NCI-H1092 (cell line): Measurements from ENCODE around the gene ADCY4.
"Not testable (repeated sequence)": the region's sequence is repeated elsewhere in the genome, so short reads cannot be mapped to it uniquely, and the experiment has no call there.

Source experiments
- DNase-seq: peaks from one replicate; lab custom pipeline; 2025; lab: John Stamatoyannopoulos, UW

ADCY4 gene

DNA sequence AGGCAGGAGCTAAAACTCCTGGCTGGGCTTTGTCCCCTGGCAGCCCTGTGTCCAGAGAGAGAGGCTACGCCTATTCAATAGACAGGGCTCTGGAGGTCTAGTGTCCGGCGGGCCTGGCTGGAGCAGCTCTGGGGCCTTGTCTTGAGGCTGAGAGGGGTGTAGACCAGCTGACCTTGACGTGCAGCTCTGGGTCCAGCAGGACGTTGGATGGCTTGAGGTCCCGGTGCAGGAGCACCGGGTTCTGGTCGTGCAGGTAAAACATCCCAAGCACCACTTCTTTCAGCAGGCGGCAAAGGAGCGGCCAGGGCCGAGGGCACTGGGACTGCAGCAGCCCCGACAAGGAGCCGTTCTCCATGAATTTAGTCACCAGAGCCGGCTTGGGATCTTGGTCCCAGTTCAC is 4.0 kb upstream of the ADCY4 start:
- no peak for DNase-seq

DNA sequence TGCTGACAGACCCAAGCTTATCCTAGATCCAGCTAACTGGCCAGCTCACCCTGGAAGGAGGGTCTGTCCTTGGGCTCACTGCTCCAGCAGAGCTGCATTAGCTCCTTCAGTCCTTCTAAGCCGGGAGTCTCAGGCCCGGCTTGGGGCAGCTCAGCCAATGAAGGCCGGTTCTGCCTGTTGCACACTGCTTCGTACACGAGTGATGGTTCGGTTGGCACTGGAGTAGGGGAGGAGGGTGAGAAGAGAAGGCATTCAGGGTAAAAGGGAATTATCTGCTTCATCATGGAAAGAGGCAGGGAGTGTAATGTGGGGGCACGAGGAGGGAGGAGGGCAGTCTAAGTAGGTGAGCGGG is 2.9 kb upstream of the ADCY4 start:
- no peak for DNase-seq

DNA sequence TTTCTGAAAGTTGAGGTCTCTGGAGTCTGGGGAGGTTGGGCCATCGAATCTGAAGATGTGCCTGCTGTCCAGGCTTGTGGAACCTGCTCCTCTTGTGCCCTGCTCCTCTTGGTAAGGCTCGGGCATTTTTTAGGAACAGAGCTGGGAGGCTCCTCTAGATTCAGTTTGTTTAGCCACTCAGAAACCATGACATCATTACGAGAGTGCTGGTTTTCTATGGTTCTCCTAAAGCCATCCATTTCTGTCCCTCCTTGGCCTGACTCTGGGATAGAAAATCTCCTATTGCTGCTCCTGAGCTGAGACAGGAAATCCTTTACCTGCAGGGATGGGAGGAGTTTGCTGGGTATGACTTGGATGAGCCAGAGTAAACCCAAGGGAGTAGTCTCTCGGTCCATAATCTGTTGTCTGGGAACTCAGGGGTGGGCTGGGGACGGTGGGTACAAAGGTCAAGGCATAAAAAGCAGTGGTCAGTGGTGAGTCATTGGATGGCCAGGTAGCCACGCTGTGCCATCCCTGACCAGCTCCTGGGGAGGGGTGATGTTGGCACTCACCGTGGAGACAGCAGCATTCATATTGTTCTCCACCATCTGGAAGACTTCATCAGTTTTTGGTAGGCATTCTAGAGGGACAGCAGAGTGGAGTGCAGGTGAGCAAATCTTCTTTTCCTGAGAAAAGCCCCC is 2.4 kb upstream of the ADCY4 start:
- DNase-seq = no peak

DNA sequence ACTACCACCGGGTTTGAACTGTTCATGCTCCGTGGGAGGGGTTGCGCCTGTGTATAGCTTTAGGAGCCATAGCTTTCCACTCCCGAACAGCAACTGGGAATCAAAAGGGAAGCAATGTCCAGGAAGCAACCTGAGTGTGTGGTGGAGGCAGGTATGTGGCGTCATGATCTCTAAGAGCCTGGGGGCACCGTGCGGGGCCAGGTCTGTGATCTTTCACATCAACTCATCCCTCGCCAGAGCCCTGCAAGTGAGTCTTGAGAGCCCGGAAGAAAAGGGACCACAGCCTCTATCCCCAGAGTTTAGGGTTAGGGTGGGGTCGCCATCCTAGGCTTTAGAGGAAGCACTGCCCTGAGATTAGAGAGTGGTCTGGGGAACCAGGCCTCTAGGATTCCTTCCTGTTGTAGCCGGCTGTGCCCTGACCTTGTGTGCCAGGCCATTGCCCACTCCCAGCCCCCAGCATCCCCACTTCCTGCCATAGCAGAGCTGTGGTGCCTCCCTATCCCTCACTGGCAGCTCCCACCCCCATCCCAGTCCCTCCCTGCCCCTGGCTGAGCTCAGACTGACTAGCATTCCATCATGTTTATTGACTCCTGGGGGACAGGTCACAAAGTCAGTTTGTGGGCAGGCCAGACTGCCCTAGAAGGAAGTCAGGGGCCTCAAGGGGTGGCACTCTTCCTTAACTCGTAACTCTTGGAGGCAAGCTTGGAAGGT is 745 bp upstream of the ADCY4 start:
- DNase-seq = no peak

DNA sequence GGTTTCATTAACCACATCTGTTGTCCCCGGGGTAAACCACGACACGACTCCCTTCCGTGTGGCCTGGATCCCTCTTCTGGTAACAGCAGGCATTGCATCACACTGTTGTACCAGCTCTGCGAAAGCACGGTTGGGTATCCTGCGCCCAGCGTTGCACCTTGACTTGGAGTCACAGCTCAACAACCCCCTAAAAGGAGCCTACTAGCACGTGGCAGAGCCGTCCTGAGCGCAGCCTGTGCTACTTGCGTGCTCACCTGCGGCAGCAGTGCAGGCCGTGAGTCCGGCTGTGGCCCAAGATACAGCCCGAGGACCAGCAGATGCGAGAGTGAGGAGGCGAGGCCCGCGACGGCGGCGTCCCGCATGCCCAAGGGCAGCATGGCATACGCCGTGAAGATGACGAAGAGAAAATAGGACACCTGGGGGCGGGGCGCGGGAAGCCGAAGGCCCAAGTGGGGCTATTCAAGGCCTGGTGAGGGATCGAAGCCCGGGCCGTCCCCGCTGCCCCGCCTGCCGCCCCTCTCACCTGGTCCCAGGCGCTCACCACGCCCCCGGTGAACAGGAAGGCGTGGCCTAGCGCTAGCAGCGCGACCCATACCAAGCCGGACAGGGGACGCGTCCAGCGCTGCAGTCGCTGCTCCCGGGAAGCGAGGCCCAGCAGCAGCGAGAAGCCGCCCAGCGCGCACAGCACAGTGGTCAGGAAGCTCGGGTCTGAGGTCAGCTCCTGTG is 2.4 kb downstream of the ADCY4 start:
- DNase-seq = peak; percentile 27

DNA sequence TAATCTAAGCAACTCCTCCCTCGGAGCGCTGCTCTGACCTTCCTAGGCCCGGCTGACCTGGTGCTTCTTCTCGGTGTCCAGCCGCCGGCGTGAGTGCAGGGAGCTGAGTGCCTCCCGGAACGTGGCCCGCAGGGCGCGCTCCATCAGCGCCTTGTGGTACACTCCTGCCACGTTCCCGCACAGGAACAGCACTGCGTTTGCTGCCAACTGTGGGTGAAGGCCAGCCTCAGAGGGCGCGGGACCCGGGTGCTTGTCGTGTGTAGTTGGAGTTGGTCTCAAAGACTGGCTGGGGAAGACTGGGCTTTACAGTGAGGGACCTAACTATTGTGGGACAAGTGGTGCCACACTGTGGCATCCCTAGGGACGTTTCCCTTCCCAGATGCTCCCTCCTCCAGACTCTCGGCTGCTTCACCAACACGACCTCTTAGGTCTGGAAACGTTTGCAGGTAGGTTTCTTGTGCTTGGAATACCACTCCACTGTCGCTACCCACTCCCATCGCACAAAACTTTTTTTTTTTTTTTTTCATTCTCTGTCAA is 3.1 kb downstream of the ADCY4 start:
- no peak for DNase-seq

DNA sequence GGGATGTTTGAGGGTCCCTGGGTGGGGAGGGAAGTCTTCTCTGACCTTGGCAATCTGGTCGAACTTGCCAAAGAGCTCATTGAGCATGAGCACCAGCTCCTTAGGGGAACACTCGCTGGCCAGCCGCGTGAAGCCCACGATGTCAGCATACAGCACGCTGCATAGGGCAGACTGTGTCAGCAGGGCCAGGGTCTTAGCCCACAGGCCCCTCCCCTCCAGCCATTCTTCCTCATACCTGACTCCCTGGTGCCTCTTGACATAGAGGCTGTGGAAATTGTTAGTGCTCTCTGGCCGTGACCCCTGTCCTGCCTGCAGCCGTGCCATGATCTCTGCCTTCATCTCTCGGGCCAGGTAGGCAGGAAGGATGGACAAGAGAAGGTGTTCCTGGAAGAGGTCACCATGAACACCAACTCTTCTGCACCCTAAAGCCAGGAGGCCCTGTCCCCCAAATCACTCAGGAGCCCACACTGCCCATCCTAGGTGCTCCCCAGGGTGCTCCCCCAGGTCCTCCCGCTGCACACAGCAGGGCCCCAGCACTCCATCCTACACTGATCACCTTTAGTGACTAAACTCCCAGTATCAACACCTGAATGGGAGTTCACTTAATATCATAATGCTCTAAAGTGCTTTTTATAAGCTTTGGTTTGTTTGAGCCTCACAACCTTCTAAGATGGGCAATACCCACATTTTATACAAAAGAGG is 3.7 kb downstream of the ADCY4 start:
- no peak for DNase-seq

DNA sequence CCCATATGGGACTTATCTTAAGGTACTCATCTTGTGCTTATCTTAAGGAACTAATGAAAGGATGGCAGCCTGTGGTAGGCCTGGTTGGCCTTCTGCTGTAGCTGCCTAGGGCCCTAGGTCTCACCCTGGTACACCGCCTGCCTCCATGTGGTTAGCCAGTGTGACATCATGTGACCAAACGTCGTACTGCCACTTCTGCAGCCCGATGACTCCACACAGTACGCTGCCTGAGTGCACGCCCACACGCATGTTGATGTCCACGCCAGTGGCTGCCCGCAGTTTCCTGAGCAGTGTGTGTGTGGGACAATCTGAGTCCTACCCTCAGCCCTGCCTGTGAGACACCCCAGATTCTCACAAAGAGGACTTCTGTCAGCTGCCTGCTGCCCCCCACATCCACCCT is 5.1 kb downstream of the ADCY4 start:
- DNase-seq = no peak

DNA sequence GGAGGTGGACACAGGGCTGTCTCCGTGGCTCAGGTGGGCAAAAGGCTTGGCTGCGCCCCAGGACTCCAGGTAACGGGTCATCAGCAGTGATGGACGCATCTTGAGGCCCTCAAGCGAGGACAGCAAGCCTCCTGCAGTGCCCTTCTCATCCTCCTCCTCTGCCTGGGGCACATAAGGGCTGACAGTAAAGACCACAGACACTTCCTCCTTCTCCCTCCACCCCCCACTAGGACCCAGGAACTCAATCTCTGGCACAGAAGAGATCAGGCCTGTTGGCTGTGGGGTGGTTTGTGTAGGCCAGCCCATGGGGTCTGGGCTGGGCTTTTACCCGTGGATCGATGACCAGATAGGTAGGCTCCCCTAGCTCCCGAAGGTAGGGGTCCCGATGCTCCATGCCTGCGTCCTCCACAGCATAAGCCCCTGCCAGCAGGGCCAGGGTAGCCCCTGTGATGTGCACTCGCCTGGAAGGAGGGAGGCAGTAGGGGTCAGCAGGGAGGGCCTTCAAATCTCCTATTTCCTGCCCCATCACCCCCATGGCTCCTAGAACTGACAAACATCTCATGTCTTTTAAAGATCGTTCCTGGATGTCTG is 5.7 kb downstream of the ADCY4 start:
- DNase-seq = no peak

DNA sequence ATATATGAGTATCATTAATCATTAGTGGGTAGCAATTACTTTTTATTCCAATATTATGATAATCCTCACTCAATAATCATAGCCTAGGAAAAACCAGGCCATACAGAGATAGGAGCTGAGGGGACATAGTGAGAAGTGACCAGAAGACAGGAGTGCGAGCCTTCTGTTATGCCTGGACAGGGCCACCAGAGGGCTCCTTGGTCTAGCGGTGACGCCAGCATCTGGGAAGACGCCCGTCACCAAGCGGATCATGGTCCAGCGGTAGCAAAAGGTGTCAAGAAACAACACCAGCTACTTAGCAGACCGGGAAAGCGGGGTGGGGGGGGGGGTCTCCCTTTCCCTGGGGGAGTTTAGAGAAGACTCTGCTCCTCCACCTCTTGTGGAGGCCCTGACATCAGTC is 7.0 kb downstream of the ADCY4 start:
- not testable (repeated sequence) for DNase-seq

DNA sequence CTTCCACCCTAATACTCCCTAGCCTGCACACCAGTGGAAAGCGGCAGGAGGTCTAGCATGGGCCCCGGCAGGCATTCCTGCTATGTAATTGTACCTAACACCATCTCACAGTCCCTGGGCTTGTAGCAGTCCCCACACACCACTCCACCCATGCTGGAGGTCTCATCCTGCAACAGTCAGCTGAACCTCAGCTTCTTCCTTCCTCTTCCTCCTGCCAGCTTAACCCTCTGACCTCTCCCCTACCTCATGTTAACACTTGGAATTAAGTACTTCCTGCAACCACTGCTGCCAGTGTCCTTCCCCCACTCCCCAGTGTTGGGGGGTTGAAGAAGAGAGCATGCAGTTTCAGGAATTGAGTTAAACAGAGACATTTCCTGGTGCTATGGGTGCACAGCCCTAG is 7.6 kb downstream of the ADCY4 start:
- no peak for DNase-seq

DNA sequence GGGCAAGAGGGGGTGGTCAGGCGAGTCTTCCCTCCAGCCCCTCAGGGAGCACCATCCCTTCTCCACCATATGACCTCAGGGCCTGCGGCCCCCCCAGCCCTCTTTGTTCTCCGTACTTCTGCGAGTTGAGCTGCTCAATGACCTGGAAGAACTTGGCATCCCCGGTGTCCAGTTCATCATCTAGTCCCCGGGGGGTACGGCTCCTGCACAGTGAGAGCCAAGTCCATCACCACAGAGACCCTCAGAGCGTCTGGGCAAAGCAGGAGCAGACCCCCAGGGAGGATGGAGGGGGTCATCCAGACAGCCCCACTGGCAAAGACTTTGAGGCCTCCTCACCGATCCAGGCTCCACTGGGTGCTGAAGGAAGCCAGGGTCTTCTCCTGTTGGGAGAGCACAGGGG is 8.9 kb downstream of the ADCY4 start:
- DNase-seq = no peak

DNA sequence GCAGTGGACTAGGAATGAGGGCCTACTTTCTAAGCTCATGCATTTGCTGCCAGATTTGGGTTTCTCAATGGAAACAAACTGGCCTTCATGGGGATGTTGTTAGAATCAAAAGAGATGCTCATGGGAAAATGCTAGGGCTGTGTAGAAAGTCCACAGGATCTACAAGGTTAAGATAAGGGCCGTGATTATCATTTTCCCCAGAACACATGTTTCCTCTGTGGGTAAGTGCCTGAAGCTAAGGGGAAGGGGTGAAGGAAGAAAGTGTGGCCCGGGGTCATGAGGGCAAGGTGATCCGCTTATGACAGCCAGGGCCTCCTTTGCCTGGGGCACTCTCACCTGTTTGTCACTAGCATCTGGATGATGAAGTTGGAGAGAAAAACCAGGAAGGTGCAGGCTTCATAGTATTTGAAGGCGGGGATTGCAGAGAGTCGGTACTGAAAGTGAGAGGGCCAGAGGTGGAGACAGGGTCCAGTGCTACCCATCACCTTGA is 9.8 kb downstream of the ADCY4 start:
- DNase-seq = no peak

DNA sequence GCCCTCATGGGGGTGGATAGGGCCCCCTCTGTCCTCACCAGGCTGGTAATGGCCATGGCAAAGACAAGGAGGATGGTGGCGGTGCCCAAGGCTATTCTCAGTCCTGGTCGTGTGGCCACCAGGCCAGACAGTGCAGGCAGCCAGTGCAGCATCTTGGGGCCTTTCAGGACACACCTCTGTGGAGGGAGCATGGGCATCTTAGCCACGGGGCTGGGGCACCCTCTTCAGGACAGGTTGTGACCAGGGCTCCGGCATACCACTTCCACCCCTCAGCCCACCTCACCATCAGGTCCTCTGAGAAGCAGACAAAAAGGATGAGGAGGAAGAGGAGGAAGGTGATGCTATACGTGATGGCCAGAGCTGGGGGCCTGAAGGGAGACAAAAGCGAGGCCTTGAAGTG is 10.8 kb downstream of the ADCY4 start:
- DNase-seq = no peak

DNA sequence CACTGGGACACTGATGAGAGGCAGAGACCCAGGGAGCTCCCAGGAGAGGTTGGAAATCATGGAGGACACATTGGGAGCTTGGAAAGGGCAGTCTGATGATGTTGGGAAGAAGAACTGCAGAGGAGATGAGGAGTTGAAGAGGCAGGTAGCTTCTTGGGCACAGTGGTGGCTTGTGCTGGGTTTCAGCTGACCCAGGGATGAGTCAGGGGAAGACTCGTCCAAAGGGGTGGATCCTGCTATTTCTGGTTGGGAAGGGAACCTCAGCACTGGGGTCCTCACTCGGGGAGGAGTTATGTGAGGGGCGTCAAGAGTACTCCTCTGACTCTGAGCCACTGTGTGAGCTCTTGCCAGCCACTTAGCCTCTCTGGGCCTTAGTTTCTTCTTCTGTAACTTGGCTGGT is 11.5 kb downstream of the ADCY4 start:
- no peak for DNase-seq

DNA sequence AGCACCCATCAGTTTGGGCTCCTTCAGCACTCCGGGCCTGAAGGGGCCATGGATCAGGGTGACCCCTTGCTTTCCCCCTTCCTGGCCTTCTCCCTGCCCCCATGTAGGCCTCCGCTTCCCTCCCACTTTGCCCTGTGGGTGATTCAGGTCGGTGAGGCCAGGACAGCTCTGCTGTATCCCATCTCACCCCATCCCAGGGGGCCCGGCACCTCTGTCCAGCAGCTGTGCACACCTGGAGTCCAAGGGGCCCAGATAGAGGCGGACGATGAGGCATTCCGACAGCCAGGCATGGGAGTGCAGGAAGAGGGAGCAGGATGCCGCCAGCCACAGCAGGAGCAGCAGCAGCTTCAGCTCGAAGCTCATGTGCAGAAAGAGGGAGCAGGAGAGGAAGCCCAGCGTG is 12.2 kb downstream of the ADCY4 start:
- DNase-seq = no peak

DNA sequence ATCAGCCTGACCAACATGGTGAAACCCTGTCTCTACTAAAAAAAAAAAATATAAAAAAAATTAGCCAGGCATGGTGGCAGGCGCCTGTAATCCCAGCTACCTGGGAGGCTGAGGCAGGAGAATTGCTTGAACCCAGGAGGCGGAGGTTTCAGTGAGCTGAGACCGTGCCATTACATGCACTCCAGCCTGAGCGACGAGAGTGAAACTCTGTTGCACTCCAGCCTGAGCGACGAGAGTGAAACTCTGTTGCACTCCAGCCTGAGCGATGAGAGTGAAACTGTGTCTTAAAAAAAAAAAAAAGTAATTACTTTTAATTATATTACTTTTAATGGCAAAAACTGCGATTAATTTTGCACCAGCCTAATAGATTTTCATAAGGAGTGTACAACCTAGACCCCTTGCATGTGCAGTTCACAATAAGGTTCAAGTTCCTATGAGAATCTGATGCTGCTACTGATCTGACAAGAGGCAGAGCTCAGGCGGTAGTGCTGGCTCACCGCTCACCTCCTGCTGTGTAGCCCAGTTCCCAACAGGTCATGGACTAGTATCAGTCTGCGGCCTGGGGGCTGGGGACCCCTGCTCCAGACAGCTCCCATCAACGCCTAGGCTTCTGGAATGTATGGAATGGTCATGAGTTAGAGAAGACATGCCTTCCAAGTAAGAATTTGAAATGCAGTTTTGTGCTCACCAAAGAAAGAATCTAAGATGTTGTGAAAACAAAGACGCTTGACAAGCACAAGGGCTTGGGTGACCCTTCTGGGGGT is 13.5 kb downstream of the ADCY4 start:
- no peak for DNase-seq

DNA sequence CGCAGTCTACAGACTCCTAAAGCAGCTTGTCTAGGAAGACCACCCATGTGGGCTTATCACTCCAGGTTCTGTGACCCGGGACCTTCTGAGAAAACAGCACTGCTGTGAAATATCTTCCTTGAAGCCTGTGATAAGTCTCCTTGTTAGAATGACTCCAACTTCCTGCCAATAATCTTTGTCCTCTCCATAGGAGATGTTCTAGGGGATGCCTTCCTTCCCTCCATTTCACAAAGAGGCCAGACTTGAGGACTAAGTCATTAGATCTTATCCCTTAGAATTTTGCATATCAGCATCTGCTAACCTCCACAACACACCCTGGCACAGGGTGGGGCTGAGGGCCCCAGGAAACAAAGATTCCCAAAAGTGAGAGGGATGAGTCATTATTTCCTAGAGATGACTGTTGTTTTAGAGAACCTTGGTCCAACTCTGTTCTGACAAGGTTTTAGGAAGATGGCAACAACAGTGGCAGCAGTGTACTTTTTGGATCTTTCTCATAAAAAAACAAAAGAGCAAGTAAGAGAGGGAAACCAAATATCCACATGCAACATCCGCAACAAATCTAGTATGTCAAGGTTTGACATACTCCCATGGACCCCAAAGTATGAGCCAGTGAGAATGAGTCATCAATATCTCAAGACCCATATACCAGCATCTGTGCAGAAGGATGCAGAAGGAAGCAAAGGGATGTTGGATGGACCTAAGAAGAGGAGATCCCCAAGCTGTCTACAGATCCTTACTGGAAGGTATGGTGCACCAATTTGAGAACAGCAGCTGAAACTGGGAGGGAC is 17.5 kb downstream of the ADCY4 start:
- DNase-seq = no peak

DNA sequence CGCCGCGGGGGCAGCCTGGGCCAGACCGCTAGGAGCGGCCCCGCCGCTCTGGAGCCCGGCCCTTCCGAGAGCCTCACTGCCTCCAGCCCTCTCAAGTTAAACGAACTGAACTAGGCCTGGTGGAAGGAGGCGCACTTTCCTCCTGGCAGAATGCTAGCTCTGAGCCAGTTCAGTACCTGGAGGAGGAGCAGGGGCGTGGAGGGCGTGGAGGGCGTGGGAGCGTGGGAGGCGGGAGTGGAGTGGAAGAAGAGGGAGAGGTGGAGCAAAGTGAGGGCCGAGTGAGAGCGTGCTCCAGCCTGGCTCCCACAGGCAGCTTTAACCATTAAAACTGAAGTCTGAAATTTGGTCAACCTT is 18.3 kb downstream of the ADCY4 start:
- DNase-seq = no peak

DNA sequence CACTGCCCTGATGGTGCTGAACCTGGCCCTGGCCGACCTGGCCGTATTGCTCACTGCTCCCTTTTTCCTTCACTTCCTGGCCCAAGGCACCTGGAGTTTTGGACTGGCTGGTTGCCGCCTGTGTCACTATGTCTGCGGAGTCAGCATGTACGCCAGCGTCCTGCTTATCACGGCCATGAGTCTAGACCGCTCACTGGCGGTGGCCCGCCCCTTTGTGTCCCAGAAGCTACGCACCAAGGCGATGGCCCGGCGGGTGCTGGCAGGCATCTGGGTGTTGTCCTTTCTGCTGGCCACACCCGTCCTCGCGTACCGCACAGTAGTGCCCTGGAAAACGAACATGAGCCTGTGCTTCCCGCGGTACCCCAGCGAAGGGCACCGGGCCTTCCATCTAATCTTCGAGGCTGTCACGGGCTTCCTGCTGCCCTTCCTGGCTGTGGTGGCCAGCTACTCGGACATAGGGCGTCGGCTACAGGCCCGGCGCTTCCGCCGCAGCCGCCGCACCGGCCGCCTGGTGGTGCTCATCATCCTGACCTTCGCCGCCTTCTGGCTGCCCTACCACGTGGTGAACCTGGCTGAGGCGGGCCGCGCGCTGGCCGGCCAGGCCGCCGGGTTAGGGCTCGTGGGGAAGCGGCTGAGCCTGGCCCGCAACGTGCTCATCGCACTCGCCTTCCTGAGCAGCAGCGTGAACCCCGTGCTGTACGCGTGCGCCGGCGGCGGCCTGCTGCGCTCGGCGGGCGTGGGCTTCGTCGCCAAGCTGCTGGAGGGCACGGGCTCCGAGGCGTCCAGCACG is 18.9 kb downstream of the ADCY4 start:
- peak; percentile 23 for DNase-seq
